Liver (tissue), 9 donors: ENCODE results near the gene SNX18. TPM values are rescaled to one million over a fixed set of nuclear protein-coding genes. Genes with fewer than 3 reads are reported as not detected.
A peak's percentile ranks its signal among the peaks of the same experiment; 100 is the strongest.

Experiments used
- DNase-seq: peaks from one replicate; pipeline ENCODE4 v3.0.0-alpha.2; 2017; ENCODE audit warnings: low spot score
- H3K27ac ChIP-seq, 2 donors: one replicate each; pipeline ENCODE4 v1.7.0; 2013; ENCODE audit warnings: inconsistent platforms in 2 of 2, low read length in 2 of 2, control low read depth in 1 of 2, low read depth in 1 of 2, mild to moderate bottlenecking in 1 of 2
- H3K27me3 ChIP-seq, 4 donors: one replicate each; pipeline versions ENCODE4 v1.6.1 to v1.7.0; 2013; ENCODE audit warnings: low read length in 3 of 4, inconsistent platforms in 1 of 4, mild to moderate bottlenecking in 1 of 4, moderate library complexity in 1 of 4; ENCODE audit not compliant: control insufficient read depth in 4 of 4, insufficient read depth in 4 of 4
- H3K36me3 ChIP-seq, 4 donors: one replicate each; pipeline versions ENCODE4 v1.6.1 to v1.7.0; 2013; ENCODE audit warnings: low read length in 3 of 4, mild to moderate bottlenecking in 3 of 4, low read depth in 1 of 4, moderate library complexity in 1 of 4; ENCODE audit not compliant: control insufficient read depth in 4 of 4, insufficient read depth in 3 of 4
- H3K4me1 ChIP-seq, 4 donors: one replicate each; pipeline versions ENCODE4 v1.6.1 to v1.7.0; 2013; ENCODE audit warnings: low read length in 3 of 4, mild to moderate bottlenecking in 3 of 4, moderate library complexity in 1 of 4; ENCODE audit not compliant: control insufficient read depth in 4 of 4, insufficient read depth in 4 of 4
- H3K4me3 ChIP-seq, 3 donors: one replicate each; pipeline versions ENCODE4 v1.6.1 to v1.7.0; 2013; ENCODE audit warnings: low read length in 3 of 3, control low read depth in 1 of 3, low read depth in 1 of 3, mild to moderate bottlenecking in 1 of 3
- H3K9ac ChIP-seq, 2 donors: one replicate each; pipeline ENCODE4 v1.7.0; 2013; ENCODE audit warnings: low read length in 2 of 2, mild to moderate bottlenecking in 2 of 2, moderate library complexity in 2 of 2, control low read depth in 1 of 2, low read depth in 1 of 2
- H3K9me3 ChIP-seq, 4 donors: one replicate each; pipeline versions ENCODE4 v1.6.1 to v1.7.0; 2013; ENCODE audit warnings: low read length in 3 of 4; ENCODE audit not compliant: control insufficient read depth in 4 of 4
- ATF3 ChIP-seq: IDR thresholded peaks from 2 replicates; pipeline ENCODE4 v1.6.1; 2016; ENCODE audit warnings: antibody characterized with exemption
- CTCF ChIP-seq: fragments of 150-350 bp; IDR thresholded peaks from 2 replicates; pipeline ENCODE4 v1.5.1; 2017; ENCODE audit warnings: improper control_type of control experiment, low read depth, low read length; ENCODE audit not compliant: missing input control
- EGR1 ChIP-seq, 2 donors: IDR thresholded peaks; 2 replicates each; pipeline ENCODE4 v1.6.1; 2016 to 2018; ENCODE audit warnings: antibody characterized with exemption in 2 of 2, low read depth in 2 of 2
- FOXA1 ChIP-seq: IDR thresholded peaks from 2 replicates; pipeline ENCODE4 v1.6.1; 2016; ENCODE audit warnings: antibody characterized with exemption
- FOXA2 ChIP-seq: IDR thresholded peaks from 2 replicates; pipeline ENCODE4 v1.6.1; 2016; ENCODE audit warnings: antibody characterized with exemption
- HNF4A ChIP-seq, 2 donors: conservative IDR thresholded peaks; 2 replicates each; pipeline ENCODE4 v1.6.1; 2016; ENCODE audit warnings: antibody characterized with exemption in 2 of 2, mild to moderate bottlenecking in 2 of 2
- HNF4G ChIP-seq: IDR thresholded peaks from 2 replicates; pipeline ENCODE4 v1.6.1; 2016; ENCODE audit warnings: antibody characterized with exemption
- JUND ChIP-seq, 2 donors: IDR thresholded peaks; 2 replicates each; pipeline ENCODE4 v1.6.1; 2016; ENCODE audit warnings: antibody characterized with exemption in 2 of 2
- MAX ChIP-seq: IDR thresholded peaks from 2 replicates; pipeline ENCODE4 v1.6.1; 2016; ENCODE audit warnings: antibody characterized with exemption
- NR2F2 ChIP-seq: IDR thresholded peaks from 2 replicates; pipeline ENCODE4 v1.6.1; 2016; ENCODE audit warnings: antibody characterized with exemption
- RAD21 ChIP-seq, 2 donors: IDR thresholded peaks; 2 replicates each; pipeline ENCODE4 v1.6.1; 2016; ENCODE audit warnings: antibody characterized with exemption in 2 of 2, mild to moderate bottlenecking in 2 of 2
- RXRA ChIP-seq, 2 donors: IDR thresholded peaks; 2 replicates each; pipeline ENCODE4 v1.6.1; 2017 to 2018; ENCODE audit warnings: antibody characterized with exemption in 2 of 2, mild to moderate bottlenecking in 1 of 2
- SP1 ChIP-seq: IDR thresholded peaks from 2 replicates; pipeline ENCODE4 v1.6.1; 2018; ENCODE audit warnings: antibody characterized with exemption, mild to moderate bottlenecking
- TAF1 ChIP-seq: conservative IDR thresholded peaks from 2 replicates; pipeline ENCODE4 v1.6.1; 2016; ENCODE audit warnings: antibody characterized with exemption, mild to moderate bottlenecking
- YY1 ChIP-seq: IDR thresholded peaks from 2 replicates; pipeline ENCODE4 v1.6.1; 2016; ENCODE audit warnings: antibody characterized with exemption, mild to moderate bottlenecking
- ZBTB33 ChIP-seq: IDR thresholded peaks from 2 replicates; pipeline ENCODE4 v1.6.1; 2016; ENCODE audit warnings: antibody characterized with exemption
- WGBS: extraction: QIAGEN DNeasy Blood & Tissue Kit; methylation state at CpG from one replicate; pipeline ENCODE4 v1.1.7; 2013; 5-methylcytosine and 5-hydroxymethylcytosine counted together
- polyA plus RNA-seq, 2 donors: library from polyadenylated mRNA; stranded (reverse) in 1 of 2; unstranded in 1 of 2; fragments of 200-250 nt in 1 of 2; fragments of >200 nt in 1 of 2; fragmentation: Nextera tagmentation in 1 of 2; extraction: Ambion mirVana in 1 of 2; gene quantifications; one replicate each; pipeline versions ENCODE4 v1.2.1 to v1.2.3, GENCODE V29; 2013 to 2015
- total RNA-seq, 2 donors: library from RNA; depleted of rRNA; stranded (reverse); fragments of >200 nt; gene quantifications; one replicate each; pipeline ENCODE4 v1.2.3, GENCODE V29; 2014
- donor health status: healthy.
- donor health status: healthy.
- donor health status: healthy.
- donor health status: healthy.
- donor health status: healthy.

The SNX18 gene
- total and polyA plus RNA-seq, 4 donors = 4.9 to 32.5 (median 12.6) TPM

- WGBS = 26% methylated on average over 4 of the region's 4 CpGs
- Histone ChIP-seq H3K36me3 (no peaks in the 10 kb centered on the region), H3K27me3 (no peaks in the 10 kb centered on the region), H3K27ac (no peak overlapping the region), H3K9me3 (no peaks in the 10 kb centered on the region), H3K4me1 (peaks cover 9 to 16% (median 11%) of the 10 kb centered on the region in 4 donors), H3K4me3 (no peak overlapping the region), H3K9ac (no peak overlapping the region)
- no peak for DNase-seq
- TF ChIP-seq RXRA (IDR thresholded peaks at IDR 0.05) = peak in 1 of 2 donors; percentile 7
- no peak for TF ChIP-seq JUND (IDR thresholded peaks at IDR 0.05)
- TF ChIP-seq ZBTB33 = no peak
- TF ChIP-seq RAD21 (IDR thresholded peaks at IDR 0.05) = peak; percentile 10 to 50
- TF ChIP-seq NR2F2 = no peak
- TF ChIP-seq HNF4G = no peak
- no peak for TF ChIP-seq HNF4A (conservative IDR thresholded peaks at IDR 0.05)
Measured at GRCh38 chr5:54514291-54514690, 3.3 kb upstream of the SNX18 start.

GRCh38 chr5:54514841-54515432 is 2.6 kb upstream of the SNX18 start:
- no peak overlapping the region for H3K27ac ChIP-seq
- H3K4me1 ChIP-seq = peaks cover 10 to 19% (median 15%) of the 10 kb centered on the region in 4 donors
- H3K36me3 ChIP-seq = no peaks in the 10 kb centered on the region
- TF ChIP-seq JUND (IDR thresholded peaks at IDR 0.05) = no peak
- no peak for DNase-seq
- H3K9me3 ChIP-seq = no peaks in the 10 kb centered on the region
- H3K9ac ChIP-seq = no peak overlapping the region
- 73% methylated on average over 8 of the region's 8 CpGs for WGBS
- H3K4me3 ChIP-seq = no peak overlapping the region
- H3K27me3 ChIP-seq = no peaks in the 10 kb centered on the region

- Histone ChIP-seq H3K36me3 (no peaks in the 10 kb centered on the region), H3K4me1 (peaks cover 10 to 25% (median 18%) of the 10 kb centered on the region in 4 donors), H3K27ac (no peak overlapping the region), H3K9ac (no peak overlapping the region), H3K27me3 (no peaks in the 10 kb centered on the region), H3K4me3 (no peak overlapping the region), H3K9me3 (no peaks in the 10 kb centered on the region)
- DNase-seq = no peak
- WGBS = 92% methylated on average over 3 of the region's 3 CpGs
- TF ChIP-seq FOXA1 = no peak
- TF ChIP-seq RAD21 (IDR thresholded peaks at IDR 0.05) = no peak
- no peak for TF ChIP-seq SP1
- TF ChIP-seq FOXA2 = no peak
- TF ChIP-seq HNF4A (conservative IDR thresholded peaks at IDR 0.05) = no peak
- no peak for TF ChIP-seq YY1
- no peak for TF ChIP-seq RXRA (IDR thresholded peaks at IDR 0.05)
- no peak for TF ChIP-seq CTCF
- TF ChIP-seq NR2F2 = no peak
- no peak for TF ChIP-seq TAF1
- no peak for TF ChIP-seq MAX
- TF ChIP-seq EGR1 (IDR thresholded peaks at IDR 0.05; ENCODE audit: low read depth in 2 of 2) = no peak
- no peak for TF ChIP-seq ATF3
Measured at GRCh38 chr5:54515634-54516033, 1.9 kb upstream of the SNX18 start.
